Coronary artery (tissue), 2 donors: ENCODE measurements around the gene FOXA3.

ENCODE experiments used
- DNase-seq: peaks from one replicate; pipeline ENCODE4 v3.0.0-alpha.2; 2017; ENCODE audit warnings: low spot score
- H3K27ac ChIP-seq, 2 donors: fragments of 200-600 bp; sonication (generic); one replicate each; pipeline ENCODE4 v1.5.1; 2016 to 2019
- H3K4me3 ChIP-seq: fragments of 200-600 bp; sonication (generic); 2 replicates; pipeline ENCODE4 v1.5.1; 2016; ENCODE audit warnings: mild to moderate bottlenecking, moderate library complexity
- CTCF ChIP-seq: fragments of 200-600 bp; sonication (generic); IDR thresholded peaks from one replicate; pipeline ENCODE4 v1.5.1; 2019; ENCODE audit warnings: antibody characterized with exemption

Gene FOXA3

DNA sequence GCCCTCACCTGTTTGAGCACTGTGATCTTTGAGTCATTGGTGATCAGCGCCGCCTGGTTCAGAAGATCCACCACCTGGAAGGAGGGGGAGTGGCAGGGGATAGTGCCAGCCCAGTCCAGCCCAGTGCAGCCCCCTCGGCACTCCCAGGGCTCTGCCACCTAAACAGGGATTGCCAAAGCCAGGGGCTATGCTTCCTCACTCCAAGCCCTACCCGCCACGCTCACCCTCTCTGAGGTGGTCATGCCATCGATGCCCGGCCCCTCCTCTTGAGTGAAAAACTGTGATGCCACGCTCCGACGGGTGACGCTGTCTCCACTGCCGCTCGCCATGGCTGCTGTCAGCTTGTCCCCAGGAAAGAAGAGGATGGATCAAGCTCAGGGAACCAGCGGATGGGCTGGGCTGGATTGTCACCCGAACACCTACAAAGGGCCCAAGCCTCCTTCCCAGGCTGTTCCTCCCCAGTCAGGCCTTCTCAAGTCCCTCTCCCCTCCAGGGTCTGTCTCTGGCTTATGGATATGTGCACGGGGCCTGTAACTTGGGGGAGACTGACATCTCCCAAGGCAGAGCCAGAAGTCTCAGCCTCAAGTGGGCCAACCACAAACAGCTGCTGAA, 9.9 kb upstream of the FOXA3 start:
- DNase-seq: no peak
- H3K4me3 ChIP-seq: no peak overlapping the region
- no peak for TF ChIP-seq CTCF
- H3K27ac ChIP-seq: no peak overlapping the region

DNA sequence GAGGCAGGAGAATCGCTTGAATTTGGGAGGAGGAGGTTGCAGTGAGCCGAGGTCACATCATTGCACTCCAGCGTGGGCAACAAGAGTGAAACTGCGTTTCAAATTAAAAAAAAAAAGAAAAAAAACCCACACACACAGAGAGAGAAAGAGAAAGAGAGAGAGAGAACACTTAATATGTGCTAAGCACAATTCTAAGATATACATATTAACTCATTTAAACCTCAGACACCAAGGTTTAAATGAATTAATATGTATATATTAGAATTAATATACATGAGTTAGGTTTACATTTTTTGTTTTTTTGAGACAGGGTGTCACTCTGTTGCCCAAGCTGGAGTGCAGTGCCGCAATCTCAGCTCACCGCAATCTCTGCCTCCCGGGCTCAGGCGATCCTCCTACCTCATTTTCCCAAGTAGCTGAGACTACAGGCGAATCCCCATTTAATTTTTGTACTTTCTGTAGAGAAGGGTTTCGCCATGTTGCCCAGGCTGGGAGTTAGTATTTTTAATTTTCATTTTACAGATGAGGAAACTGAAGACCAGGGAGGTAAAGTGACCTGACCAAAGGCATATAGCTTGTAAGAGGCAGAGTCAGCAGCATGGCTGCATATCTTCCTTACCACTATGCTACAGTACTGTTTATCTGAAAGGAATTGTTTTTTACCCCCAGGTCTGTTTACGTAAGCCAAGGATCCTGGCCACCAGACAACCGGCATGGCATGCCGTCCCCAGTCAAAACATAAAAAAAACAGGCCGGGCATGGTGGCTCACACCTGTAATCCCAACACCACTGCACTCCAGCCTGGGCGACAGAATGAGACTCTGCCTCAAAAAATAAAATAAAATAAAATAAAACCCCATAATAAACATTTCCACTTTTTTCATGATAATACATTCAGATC, 3.5 kb upstream of the FOXA3 start:
- DNase-seq: no peak
- Histone ChIP-seq H3K4me3 (no peak overlapping the region), H3K27ac (no peak overlapping the region)
- TF ChIP-seq CTCF: no peak

GRCh38 chr19:45862271-45862563, 1.9 kb upstream of the FOXA3 start:
- no peak for TF ChIP-seq CTCF
- no peak for DNase-seq
- Histone ChIP-seq H3K4me3 (peak overlapping the region; percentile 92), H3K27ac (peak overlapping the region; percentile 84 to 94)

DNA sequence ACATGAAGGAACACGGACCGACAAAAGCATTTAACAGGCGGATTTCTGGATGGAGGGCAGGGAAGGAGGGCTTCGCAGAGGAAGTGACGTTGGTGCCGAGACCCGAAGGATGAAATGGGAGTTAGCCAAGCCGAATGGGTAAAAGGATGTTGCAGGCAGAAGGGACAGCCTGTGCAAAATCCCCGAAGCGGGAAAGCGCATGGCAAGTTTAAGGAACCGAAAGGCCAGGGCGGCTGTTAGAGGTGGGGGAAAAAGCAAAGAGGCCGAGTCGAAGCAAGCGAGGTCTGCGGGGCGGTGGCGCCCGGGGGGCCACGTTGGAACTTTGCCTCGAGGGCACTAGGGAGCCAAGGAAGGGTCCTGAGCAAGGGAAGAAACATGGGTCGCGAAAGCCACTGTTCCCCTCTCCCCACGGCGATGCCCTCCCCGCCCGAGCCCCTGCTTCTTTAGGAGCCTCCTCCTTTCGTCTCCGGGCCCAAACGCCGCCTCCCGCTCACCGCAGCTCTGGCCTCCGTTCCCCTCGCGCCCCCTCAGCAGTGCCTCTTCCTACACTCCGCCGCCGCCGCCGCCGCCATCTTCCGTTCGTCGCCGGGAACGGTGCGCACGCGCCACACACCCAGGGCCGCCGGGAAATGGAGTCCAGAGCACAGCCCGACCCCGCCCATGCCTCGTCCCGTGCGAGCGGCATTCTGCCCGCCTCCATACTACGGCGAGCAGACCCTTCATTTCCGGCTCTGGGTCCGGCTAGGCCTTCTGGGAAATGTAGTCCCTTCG, 1.4 kb upstream of the FOXA3 start, which contains the start of gene SYMPK:
SYMPK (minus strand) TSS at position 584 of the 771 bp plus-strand sequence. CDS start 8,652 bp downstream, outside the sequence.
- TF ChIP-seq CTCF: no peak
- Histone ChIP-seq H3K4me3 (peak within 1 kb of the TSS; percentile 92), H3K27ac (peak within 1 kb of the TSS; percentile 84 to 94)
- peak; percentile 98 for DNase-seq

DNA sequence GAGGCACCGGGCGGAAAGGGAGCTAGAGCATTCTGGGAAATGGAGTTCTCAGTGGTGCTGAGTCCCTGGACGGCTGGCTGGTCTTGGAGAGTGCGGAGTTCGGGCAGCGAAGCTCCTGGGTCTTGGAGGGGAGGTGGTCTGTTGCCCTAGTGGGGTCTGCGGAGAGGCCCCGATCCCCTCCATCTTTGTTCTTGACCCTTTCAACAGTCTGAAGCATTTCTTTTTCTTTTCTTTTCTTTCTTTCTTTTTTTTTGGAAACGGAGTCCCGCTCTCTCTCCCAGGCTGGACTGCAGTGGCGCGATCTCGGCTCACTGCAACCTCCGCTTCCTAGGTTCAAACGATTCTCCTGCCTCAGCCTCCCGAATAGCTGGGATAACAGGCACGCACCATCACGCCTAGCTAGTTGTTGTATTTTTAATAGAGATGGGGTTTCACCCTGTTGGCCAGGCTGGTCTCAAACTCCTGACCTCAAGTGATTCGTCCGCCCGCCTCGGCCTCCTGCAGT, 739 bp upstream of the FOXA3 start:
- Histone ChIP-seq H3K27ac (no peak overlapping the region), H3K4me3 (peak overlapping the region; percentile 92)
- no peak for DNase-seq
- TF ChIP-seq CTCF: no peak

DNA sequence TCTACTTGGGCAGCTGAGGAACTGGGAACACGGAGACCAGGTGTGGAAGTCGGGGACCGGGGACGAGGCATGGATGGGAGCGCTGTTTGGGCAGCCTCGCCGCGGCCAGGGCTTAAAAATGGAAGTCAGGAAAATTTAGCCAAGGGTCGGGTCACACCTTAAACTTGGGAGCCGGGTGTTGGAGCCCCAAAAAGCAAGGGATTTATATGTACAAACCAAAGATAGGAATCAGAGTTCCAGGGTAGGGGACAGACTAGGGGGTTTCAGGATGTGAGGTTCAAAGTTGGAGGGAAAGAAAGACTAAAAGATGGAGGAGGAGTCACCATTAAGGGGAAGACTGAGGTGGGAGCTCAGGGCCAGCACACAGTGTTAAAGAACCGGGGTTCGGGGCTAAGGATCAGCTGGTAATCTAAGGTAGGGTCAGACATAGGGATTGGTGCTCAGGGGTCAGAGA, 530 bp downstream of the FOXA3 start:
- TF ChIP-seq CTCF: no peak
- peak overlapping the region; percentile 92 for H3K4me3 ChIP-seq
- no peak overlapping the region for H3K27ac ChIP-seq

More for the DNA sequence above, 530 bp downstream of the FOXA3 start:
- DNase-seq: no peak
